HL-60/S4 treated with phorbol 12-myristate 13-acetate at 8.2 ng/mL for 4 days and 3 days (cell line): ENCODE measurements around the gene ZNF525.
"Not testable (repeated sequence)": the region's sequence is repeated elsewhere in the genome, so short reads cannot be mapped to it uniquely, and the experiment has no call there.

Source experiments
- in situ Hi-C: fragments of 300-500 bp; cut with MboI; formaldehyde crosslinking; loops from 2 replicates; pipeline ENCODE4 v1.15.0; 2022; ENCODE audit warnings: low sequenced_read_pairs

ZNF525 gene

DNA sequence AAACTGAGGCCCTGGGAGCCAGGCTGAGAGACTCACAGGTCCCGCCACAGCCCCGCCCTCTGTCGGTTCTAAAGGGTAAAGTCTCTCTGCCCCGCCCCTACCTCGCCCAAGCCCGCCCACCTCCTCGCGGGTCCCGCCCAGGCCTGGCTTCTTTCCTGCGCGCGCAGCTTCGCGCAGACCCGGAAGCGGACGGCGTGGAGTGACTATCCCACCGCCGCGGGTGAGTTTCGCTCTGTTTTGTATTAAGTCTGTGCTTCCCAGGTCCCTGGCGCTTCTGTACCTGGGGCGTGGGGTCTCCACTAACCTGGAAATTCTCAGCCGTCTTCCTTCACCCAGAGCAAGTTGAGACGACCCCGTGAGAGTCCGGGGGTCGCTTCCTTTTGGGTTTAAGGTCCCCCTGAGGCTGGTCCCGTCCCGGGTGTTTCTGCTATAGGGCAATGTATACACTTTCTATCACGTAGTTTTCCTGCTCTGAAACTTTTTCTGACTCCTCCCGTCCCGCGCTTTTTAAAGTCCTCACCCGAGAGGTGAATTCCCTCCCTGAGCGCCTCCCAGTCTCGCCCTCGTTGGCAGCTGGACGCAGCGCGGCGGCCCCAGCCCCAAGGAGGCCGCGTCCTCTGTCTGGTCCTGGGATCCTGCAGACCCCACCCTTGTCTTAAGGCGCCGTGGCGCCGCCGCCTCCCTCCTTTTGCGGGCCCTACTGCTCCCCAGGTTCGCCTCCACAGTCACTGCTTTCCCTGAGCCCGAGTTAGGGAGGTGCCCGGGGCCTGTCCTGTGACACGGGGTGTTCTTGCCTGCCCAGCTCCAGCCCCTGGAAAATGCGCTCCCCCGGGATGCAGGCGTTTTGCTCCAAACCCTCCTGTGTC lies 29.7 kb downstream of the ZNF525 start, which contains the start of gene ZNF765:
Gene ZNF765, plus strand, starts transcription at position 176 of the 866 bp plus-strand sequence. CDS start 2,867 bp downstream, outside the sequence.
- in situ Hi-C loops, result no loop called here

GRCh38 chr19:53395840-53396524 lies 30.5 kb downstream of the ZNF525 start:
- in situ Hi-C loops, result not testable (repeated sequence)

- in situ Hi-C loops, result no loop called here
These were observed 31.0 kb downstream of the ZNF525 start for GRCh38 chr19:53396525-53396868.

GRCh38 chr19:53397918-53398317 lies 32.4 kb downstream of the ZNF525 start:
- in situ Hi-C loops, result not testable (repeated sequence)

- in situ Hi-C loops, result no loop called here
These were observed 44.1 kb downstream of the ZNF525 start for GRCh38 chr19:53409505-53410204.

DNA sequence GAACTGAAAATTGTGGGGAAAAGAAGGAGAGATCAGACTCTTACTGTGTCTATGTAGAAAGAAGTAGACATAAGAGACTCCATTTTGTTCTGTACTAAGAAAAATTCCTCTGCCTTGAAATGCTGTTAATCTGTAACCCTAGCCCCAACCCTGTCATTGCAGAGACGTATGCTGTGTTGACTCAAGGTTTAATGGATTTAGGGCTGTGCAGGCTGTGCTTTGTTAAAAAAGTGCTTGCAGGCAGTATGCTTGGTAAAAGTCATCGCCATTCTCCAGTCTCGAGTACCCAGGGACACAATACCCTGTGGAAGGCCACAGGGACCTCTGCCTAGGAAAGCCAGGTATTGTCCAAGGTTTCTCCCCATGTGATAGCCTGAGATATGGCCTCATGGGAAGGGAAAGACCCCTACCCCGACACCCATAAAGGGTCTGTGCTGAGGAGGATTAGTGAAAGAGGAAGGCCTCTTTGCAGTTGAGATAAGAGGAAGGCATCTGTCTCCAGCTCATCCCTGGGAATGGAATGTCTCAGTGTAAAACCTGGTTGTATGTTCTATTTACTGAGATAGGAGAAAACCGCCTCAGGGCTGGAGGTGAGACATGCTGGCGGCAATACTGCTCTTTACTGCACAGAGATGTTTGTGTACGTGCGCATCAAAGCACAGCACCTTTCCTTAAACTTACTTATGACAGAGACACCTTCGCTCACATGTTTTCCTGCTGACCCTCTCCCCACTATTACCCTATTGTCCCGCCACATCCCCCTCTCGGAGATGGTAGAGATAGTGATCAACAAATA lies 55.2 kb downstream of the ZNF525 start:
- in situ Hi-C loops, result not testable (repeated sequence)

DNA sequence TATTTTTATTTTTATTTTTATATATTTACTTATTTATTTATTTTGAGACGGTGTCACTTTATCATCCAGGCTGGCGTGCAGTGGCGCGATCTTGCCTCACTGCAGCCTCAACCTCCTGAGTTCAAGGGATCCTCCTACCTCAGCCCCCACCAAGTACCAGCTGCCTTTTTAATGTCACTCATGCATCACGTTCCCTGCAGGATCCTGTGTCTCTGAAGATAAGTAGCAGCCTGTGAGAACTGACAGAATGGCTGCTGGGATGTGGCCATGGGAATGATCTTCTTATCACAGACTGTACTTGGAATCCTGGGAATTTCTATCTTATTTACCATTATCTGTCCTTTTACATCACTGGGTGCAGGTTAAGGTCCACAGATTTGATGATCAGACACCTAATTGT lies 57.0 kb downstream of the ZNF525 start:
- in situ Hi-C loops, result no loop called here

GRCh38 chr19:53423074-53423473 lies 57.6 kb downstream of the ZNF525 start:
- in situ Hi-C loops, result not testable (repeated sequence)

GRCh38 chr19:53423680-53424079 lies 58.2 kb downstream of the ZNF525 start:
- in situ Hi-C loops, result not testable (repeated sequence)

DNA sequence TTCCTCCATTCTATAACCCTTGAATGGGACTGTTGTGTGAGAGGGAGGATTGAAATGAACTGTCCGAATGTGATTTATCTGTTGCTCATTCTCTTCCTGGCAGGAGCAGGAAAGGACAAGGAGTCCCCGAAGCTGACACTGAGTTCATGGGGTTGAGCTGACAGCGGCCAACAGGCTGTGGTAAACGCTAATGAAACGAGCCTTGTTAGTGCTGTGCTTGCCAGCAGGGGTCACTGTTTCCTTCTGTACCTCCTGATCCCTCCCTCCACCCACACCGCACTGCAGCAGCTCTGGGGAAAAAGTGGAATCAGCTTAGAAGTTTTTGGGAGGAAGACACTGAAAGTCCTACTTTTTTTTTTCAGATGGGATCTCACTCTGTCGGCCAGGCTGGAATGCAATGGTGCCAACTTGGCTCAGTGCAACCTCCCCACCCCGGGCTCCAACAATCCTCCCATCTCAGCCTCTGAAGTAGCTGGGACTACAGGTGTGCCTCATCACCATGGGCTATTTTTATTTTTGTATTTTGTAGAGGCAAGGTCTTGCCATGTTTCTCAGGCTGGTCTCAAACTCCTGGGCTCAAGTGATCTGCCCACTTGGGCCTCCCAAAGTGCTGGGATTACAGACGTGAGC lies 59.6 kb downstream of the ZNF525 start:
- in situ Hi-C loops, result no loop called here

- in situ Hi-C loops, result no loop called here
These were observed 66.0 kb downstream of the ZNF525 start, which contains the start of gene ZNF761 for GRCh38 chr19:53431399-53432087. Gene ZNF761 (plus strand): TSS chr19:53431984. CDS start chr19:53447269, 15,285 bp downstream.

DNA sequence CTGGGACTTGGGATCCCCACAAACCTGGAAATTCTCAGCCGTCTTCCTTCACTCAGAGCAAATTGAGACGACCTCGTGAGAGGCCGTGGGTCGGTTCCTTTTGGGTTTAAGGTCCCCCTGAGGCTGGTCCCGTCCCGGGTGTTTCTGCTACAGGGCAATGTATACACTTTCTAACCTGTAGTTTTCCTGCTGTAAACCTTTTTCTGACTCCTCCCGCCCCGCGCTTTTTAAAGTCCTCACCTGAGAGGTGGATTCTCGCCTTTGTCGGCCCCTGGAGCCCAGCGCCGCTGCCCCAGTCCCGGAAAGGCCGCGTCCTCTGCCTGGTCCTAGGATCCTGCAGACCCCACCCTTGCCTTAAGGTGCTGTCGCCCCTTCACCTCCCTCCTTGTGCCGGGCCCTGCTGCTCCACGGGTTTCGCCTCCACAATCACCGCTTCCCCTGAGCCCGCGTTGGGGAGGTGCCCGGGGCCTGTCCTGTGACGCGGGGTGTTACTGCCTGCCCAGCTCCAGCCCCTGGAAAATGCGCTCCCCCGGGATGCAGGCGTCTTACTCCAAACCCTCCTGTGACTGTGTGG lies 66.7 kb downstream of the ZNF525 start:
- in situ Hi-C loops, result no loop called here
